ENCODE results near the gene CH25H.

Gene CH25H

GRCh38 chr10:89228962-89229361 is 21.8 kb upstream of the CH25H start:
- DNase-seq (ENCODE audit: low read depth in 2 of 2), result no peak

DNA sequence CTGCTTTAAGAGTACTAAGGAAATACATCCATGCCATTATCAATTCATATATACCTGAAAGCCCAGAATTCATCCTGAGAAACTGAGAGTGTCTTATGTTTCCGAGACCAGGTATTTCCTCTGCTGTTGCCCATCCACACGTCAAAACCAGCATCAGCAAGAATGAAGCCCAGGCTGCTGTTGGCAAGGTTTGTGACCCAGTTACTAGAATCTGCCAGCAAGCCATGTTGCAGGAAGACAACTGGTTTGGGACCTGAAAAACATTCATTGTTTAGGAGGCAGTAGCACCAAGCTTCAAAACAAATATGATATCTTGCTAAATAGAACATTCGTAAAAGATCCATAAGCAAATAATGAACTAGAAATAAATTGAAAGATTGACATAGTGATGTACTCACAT is 21.0 kb upstream of the CH25H start:
- DNase-seq (ENCODE audit: low read depth in 2 of 2), result no peak

GRCh38 chr10:89226891-89227290 is 19.8 kb upstream of the CH25H start:
- no peak for DNase-seq (ENCODE audit: low read depth in 2 of 2)

GRCh38 chr10:89224739-89225443 is 17.8 kb upstream of the CH25H start:
- no peak for DNase-seq (ENCODE audit: low read depth in 2 of 2)

GRCh38 chr10:89221919-89222318 is 14.8 kb upstream of the CH25H start:
- DNase-seq (ENCODE audit: low read depth in 2 of 2), result no peak

DNA sequence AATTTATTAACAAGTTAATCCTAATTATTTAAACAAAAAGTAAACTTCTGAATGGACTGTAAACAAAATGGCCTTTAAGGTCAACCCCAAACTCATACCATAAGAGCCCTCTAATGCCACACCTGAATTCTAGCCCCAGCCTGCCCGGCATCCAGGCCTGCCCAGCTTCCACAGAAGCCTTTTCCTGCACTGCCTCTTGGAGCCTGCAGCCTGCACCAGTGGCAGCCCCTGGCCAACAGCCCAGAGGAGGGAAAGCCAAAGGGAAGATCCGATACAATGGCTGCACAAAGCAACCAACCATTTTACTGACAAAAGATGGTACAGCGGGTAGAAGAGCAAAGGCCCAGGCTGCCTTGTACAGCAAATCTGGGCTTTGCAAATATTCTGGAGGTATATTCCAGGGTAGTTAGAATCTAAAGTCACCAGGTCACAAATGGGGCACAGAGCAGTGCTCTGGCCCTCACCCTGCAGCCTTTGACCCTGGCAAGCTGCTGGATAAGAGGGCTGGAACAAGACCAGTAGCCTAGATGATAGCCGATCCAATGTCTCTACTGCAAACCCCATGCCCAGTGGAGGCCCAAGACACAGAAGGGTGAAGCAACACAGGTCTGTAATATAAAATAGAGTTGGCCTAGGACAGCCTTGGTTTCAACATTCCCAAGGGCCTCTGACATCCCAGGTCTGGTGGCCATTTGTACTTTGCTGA is 12.5 kb upstream of the CH25H start:
- DNase-seq (ENCODE audit: low read depth in 2 of 2), result no peak

- DNase-seq (ENCODE audit: low read depth in 2 of 2), result peak; percentile 24 to 58
These were observed 10.2 kb upstream of the CH25H start for GRCh38 chr10:89217057-89217990.

GRCh38 chr10:89216056-89216455 is 8.9 kb upstream of the CH25H start:
- DNase-seq (ENCODE audit: low read depth in 2 of 2), result no peak

- no peak for DNase-seq (ENCODE audit: low read depth in 2 of 2)
These were observed 8.4 kb upstream of the CH25H start for GRCh38 chr10:89215511-89215910.

DNA sequence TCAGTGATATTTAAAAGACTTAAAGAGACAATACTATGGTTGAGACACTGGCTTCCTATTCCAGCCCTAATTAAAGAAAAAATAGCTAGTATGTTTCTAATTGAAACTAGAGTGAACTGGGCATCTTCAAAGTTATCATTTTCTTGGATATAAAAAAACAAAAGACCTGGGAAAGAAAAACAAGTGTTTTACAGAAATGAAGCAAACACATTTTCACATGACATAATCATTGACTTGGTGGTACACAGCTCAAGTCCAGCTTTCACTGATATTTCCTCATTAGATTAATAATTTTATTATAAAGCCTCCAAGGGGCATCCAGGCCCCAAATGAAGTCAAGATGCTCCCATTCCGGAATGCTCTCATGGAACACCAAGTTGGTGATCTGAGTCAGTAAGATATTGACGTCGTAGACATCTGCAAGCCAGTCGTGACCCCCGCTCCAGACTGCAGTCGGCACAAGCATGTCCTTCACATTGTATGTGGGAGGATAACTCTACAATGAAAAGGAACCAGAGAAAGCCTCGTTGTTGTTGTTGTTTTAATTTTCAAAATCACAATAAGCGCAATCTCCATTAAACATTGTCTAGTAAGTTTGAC is 7.5 kb upstream of the CH25H start:
- DNase-seq (ENCODE audit: low read depth in 2 of 2), result no peak

- DNase-seq (ENCODE audit: low read depth in 2 of 2), result no peak
These were observed 6.2 kb upstream of the CH25H start for GRCh38 chr10:89213191-89213808.

GRCh38 chr10:89210794-89211425 is 3.8 kb upstream of the CH25H start:
- DNase-seq (ENCODE audit: low read depth in 2 of 2), result no peak

DNA sequence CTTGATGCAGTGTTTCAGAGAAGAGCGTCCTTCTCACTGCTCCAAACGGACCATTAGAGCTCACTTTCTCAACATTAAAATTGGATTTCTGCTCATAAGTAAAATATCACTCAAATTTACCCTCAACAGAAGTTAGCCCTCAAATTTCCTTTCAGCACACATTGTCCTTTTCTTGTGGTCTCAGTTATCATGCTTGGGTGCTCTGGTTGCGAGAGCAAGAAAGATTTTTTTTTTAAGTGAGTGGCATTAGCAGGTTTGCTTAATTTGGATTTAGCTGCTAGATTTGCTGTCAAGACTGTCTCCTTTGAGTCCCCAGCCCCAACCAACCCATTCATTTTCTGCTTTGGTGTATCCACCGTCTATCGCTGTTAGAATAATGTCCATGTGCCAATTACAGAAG is 2.6 kb upstream of the CH25H start:
- no peak for DNase-seq (ENCODE audit: low read depth in 2 of 2)

DNA sequence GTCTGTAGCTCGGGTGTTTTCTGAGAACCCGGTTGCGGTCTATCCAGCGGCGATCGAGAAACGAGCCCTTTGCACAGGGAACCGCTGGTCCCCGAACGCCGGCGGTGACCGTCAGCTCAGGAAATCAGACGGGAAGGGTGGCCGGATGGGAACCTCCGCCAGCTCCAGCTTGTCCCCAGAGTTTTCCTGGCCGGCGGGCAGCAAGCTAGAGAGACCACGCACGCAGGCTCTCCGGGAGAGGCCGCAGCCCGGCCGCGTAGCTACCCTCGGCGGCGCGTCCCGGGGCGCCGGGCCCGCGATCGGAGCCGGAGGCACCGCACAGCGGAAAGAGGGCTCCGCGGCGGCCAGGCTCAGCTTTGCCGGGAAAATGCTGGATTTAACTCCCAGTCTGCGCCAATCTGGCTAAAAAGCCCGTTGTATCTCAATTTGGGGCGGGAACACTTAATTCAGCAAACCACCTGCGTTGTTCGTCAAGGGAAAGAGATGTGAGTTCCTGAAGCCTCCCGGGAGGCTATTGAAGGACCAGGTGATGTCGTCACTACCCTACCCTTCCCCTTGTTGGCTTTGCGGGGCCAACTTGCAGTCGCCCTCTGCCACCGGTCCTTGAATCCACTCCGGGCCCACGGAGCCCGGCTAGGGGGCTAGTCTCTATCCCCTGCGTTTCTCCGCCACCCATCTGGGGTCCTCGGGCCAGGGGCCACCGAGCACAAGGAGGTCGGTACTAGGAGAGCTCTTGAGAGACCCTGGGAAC is 859 bp upstream of the CH25H start:
- no peak for DNase-seq (ENCODE audit: low read depth in 2 of 2)

DNA sequence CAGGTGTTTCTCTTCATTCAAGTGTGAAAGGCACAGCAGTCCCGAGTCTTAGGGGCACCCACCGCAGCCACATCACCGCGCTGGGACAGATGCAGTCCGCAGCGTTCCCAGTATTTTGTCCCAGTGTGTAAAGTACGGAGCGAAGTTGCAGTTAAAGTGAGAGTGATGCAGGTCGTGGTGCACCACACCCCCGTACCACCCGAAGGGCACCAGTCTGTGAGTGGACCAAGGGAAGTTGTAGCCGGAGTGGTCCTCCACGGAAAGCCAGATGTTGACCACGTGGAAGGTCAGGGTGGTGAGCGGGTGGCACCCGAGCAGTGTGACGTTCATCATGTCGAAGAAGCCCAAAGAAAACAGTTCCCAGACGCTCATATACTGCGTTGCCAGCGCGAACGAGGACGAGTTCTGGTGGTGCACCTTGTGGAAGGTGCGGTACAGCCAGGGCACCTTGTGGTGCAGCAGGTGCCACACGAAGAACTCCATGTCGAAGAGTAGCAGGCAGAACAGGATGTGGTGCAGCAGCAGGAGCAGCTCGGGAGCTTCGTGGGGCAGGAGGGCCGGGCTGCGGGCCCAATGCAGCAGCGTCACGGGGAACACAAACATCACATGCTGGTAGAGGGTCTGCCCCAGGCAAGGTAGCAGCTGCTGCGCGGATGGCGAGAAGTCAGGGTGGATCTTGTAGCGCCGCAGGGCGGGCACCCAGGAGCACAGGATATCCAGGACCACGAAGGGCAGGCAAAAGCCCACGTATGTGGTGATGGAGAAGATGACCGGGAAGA is 526 bp downstream of the CH25H start:
- DNase-seq (ENCODE audit: low read depth in 2 of 2), result no peak

DNA sequence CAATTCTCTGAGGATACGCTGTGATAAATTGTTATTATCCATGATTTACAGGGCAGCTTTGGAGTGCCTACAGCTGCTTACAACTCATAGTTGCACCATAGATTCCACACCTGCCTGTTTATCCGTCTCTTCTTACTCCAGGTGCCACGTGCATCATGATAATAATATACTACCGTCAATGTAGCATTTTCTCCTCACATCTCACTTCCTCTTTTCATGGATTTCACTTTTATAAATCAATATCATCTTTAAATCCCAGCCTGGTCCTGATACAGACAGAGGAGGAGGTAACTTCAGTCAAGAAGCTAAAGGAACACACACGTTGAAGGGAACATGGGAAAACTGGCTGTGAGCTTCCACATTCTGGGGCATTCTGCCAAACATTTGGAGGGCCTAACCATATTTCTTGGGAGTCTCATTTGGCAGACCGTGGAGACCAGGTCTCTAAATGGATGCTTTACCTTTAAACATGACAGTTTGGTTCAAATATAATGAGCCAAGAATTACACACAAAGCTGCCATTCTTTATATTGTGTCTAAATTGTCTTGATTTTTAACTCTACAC is 2.4 kb downstream of the CH25H start:
- DNase-seq (ENCODE audit: low read depth in 2 of 2), result no peak

DNA sequence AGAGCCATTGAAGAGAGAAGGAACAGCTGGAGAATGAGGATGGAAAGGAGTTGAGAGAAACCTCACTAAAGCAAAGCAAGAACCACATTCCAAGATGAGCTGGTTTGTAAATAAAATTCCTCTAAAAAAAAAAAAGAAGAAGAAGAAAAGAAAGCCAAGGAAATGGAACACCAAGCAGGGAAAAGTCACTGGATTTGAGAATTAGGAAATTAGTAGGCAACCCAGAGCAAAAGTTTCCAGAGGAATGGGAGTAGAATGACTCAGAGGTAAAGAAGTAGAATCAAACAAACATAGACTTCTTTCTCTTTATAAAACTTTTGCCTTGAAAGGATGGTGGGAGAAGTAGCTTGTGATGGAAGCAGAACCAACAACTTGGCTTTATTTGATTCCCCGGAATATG is 3.9 kb downstream of the CH25H start:
- DNase-seq (ENCODE audit: low read depth in 2 of 2), result no peak

- DNase-seq (ENCODE audit: low read depth in 2 of 2), result no peak
These were observed 5.1 kb downstream of the CH25H start for GRCh38 chr10:89202033-89202425.

- DNase-seq (ENCODE audit: low read depth in 2 of 2), result no peak
These were observed 5.6 kb downstream of the CH25H start for GRCh38 chr10:89201345-89202032.
